GM12874 (cell line): ENCODE data around the gene MVB12B.

Source experiments
- CTCF ChIP-seq: IDR thresholded peaks from 2 replicates; pipeline ENCODE4 v1.5.1; 2011; ENCODE audit warnings: low read depth, mild to moderate bottlenecking, control low read depth, low read length, moderate library complexity; ENCODE audit not compliant: insufficient read depth

Gene MVB12B

GRCh38 chr9:126496181-126496576, 169.6 kb downstream of the MVB12B start:
- TF ChIP-seq CTCF: no peak

- no peak for TF ChIP-seq CTCF
Observed at GRCh38 chr9:126496781-126497659, 170.4 kb downstream of the MVB12B start.

- TF ChIP-seq CTCF: no peak
Observed at GRCh38 chr9:126497660-126498275, 171.1 kb downstream of the MVB12B start.

DNA sequence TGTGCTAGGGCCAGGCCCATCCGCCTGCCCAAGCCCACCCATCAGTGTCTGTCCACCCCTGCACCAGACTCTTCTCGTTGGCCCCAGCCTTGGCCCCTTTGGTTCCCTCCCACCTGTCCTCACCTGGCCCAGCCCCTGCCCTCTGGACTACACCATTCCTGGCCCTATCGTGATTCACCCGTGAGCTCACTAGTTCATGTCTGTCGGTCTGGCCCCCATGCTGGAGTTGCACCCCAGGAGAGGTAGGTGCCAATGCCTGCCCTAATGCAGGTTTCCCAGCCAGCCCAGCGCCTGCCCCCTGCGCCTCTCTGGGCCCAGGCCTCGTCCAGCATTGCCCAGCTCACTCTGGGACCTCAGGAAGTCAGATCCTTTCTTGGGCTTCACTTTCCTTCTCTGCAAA, 171.7 kb downstream of the MVB12B start:
- TF ChIP-seq CTCF: no peak

GRCh38 chr9:126499005-126499910, 172.6 kb downstream of the MVB12B start:
- peak; percentile 96 for TF ChIP-seq CTCF

GRCh38 chr9:126499911-126500599, 173.4 kb downstream of the MVB12B start:
- no peak for TF ChIP-seq CTCF
